ENCODE measurements around the gene CASP8AP2. TPM values are rescaled to one million over a fixed set of nuclear protein-coding genes. Genes with fewer than 3 reads are reported as not detected.

The CASP8AP2 gene
- polyA plus RNA-seq, 3 donors = 22.1 to 26.6 (median 23.3) TPM

Other genes starting within 250 kb of the CASP8AP2 start
- 10 to 100 TPM; 41.8 to 64.4 (median 43.0) TPM for gene LYRM2, start 191.1 kb upstream of the CASP8AP2 start, polyA plus RNA-seq (ENCODE audit: insufficient read length in 3 of 3)
- 10 to 100 TPM; 39.1 to 48.6 (median 47.6) TPM for gene MDN1, start 10.1 kb upstream of the CASP8AP2 start, polyA plus RNA-seq (ENCODE audit: insufficient read length in 3 of 3)
- not detected for gene GJA10, start 64.6 kb downstream of the CASP8AP2 start, polyA plus RNA-seq (ENCODE audit: insufficient read length in 3 of 3)